Measurements from ENCODE around the gene PAQR5.

- TF ChIP-seq CTCF (IDR thresholded peaks at IDR 0.05; ENCODE audit: extremely low read depth in 1 of 2, insufficient read depth in 1 of 2, low read depth in 1 of 2, low read length in 2 of 2) (no peak), POLR2A (IDR thresholded peaks at IDR 0.05; ENCODE audit: low read depth, low read length) (no peak), JUN (IDR thresholded peaks at IDR 0.05; ENCODE audit: borderline replicate concordance, insufficient read depth, insufficient read length, low read depth) (no peak), MAX (IDR thresholded peaks at IDR 0.05; ENCODE audit: insufficient read depth, insufficient read length) (no peak), POLR2AphosphoS5 (IDR thresholded peaks at IDR 0.05; ENCODE audit: insufficient read depth, low read depth, low read length) (no peak), EZH2 (IDR thresholded peaks at IDR 0.05; ENCODE audit: borderline replicate concordance, low read depth, low read length, severe bottlenecking) (no peak), GATA2 (IDR thresholded peaks at IDR 0.05; ENCODE audit: insufficient read depth, insufficient read length, low read depth, low read length) (no peak)
Observed at GRCh38 chr15:69272891-69273290, 25.8 kb upstream of the PAQR5 start.

All from endothelial cell of umbilical vein (primary cell).